ENCODE measurements around the gene VPS13D. TPM values are rescaled to one million over a fixed set of nuclear protein-coding genes. Genes with fewer than 3 reads are reported as not detected.

The VPS13D gene
- total and polyA plus RNA-seq, 10 donors: 10.1 to 108 (median 86.3) TPM

DNA sequence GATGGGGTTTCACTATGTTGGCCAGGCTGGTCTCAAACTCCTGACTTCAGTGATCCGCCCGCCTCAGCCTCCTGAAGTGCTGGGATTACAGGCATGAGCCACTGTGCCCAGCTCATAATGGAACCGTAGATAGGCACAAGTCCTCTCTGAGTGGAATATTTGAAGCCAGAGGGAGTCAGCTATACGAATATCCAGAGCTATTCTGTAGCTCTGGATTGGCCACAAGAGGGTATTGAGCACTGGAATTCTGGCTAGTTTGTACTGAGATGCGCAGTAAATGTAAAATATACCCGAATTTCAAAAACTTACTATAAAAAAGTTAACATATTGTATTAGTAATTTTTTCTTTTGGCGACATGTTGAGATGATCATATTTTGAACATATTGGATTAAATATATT lies 851 bp upstream of the VPS13D start:
- Histone ChIP-seq H3K27ac (no peak overlapping the region), H3K27me3 (replicated peaks in 1 of 7) (no peaks in the 10 kb centered on the region), H3K4me3 (no peak overlapping the region), H3K36me3 (peaks cover 0 to 2% (median 0%) of the 10 kb centered on the region in 6 donors), H3K4me1 (peaks cover 9 to 41% (median 27%) of the 10 kb centered on the region in 6 donors), H3K9me3 (no peaks in the 10 kb centered on the region)
- TF ChIP-seq, protein P1, sequence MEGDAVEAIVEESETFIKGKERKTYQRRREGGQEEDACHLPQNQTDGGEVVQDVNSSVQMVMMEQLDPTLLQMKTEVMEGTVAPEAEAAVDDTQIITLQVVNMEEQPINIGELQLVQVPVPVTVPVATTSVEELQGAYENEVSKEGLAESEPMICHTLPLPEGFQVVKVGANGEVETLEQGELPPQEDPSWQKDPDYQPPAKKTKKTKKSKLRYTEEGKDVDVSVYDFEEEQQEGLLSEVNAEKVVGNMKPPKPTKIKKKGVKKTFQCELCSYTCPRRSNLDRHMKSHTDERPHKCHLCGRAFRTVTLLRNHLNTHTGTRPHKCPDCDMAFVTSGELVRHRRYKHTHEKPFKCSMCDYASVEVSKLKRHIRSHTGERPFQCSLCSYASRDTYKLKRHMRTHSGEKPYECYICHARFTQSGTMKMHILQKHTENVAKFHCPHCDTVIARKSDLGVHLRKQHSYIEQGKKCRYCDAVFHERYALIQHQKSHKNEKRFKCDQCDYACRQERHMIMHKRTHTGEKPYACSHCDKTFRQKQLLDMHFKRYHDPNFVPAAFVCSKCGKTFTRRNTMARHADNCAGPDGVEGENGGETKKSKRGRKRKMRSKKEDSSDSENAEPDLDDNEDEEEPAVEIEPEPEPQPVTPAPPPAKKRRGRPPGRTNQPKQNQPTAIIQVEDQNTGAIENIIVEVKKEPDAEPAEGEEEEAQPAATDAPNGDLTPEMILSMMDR (IDR thresholded peaks at IDR 0.05 in 8 of 11, conservative IDR thresholded peaks at IDR 0.05 in 3 of 11): no peak
- TF ChIP-seq POLR2A (IDR thresholded peaks at IDR 0.05): no peak
- TF ChIP-seq POLR2AphosphoS5 (IDR thresholded peaks at IDR 0.05): no peak
- intact Hi-C loops (cut with DNase I; ENCODE audit: low total_unique reads): no loop called here
- DNase-seq: peak; percentile 22
- WGBS, 5 donors: 87 to 92% (median 89%) methylated on average over 7 of the region's 7 CpGs

GRCh38 chr1:12229386-12229834 lies 420 bp upstream of the VPS13D start:
- Histone ChIP-seq H3K27ac (peak overlapping the region in 2 of 8 donors; percentile 93 to 94), H3K27me3 (replicated peaks in 1 of 7) (no peaks in the 10 kb centered on the region), H3K4me1 (peaks cover 9 to 41% (median 27%) of the 10 kb centered on the region in 6 donors), H3K9me3 (no peaks in the 10 kb centered on the region), H3K4me3 (peak overlapping the region in 2 of 8 donors; percentile 90 to 99), H3K36me3 (peaks cover 0 to 6% (median under 1%) of the 10 kb centered on the region in 6 donors)
- intact Hi-C loops (cut with DNase I; ENCODE audit: low total_unique reads): no loop called here
- no peak for DNase-seq
- 64 to 74% (median 65%) methylated on average over 13 of the region's 13 CpGs for WGBS, 5 donors
- TF ChIP-seq, protein P1 (IDR thresholded peaks at IDR 0.05 in 8 of 11, conservative IDR thresholded peaks at IDR 0.05 in 3 of 11): no peak
- TF ChIP-seq POLR2A (IDR thresholded peaks at IDR 0.05) (no peak), POLR2AphosphoS5 (IDR thresholded peaks at IDR 0.05) (no peak)

DNA sequence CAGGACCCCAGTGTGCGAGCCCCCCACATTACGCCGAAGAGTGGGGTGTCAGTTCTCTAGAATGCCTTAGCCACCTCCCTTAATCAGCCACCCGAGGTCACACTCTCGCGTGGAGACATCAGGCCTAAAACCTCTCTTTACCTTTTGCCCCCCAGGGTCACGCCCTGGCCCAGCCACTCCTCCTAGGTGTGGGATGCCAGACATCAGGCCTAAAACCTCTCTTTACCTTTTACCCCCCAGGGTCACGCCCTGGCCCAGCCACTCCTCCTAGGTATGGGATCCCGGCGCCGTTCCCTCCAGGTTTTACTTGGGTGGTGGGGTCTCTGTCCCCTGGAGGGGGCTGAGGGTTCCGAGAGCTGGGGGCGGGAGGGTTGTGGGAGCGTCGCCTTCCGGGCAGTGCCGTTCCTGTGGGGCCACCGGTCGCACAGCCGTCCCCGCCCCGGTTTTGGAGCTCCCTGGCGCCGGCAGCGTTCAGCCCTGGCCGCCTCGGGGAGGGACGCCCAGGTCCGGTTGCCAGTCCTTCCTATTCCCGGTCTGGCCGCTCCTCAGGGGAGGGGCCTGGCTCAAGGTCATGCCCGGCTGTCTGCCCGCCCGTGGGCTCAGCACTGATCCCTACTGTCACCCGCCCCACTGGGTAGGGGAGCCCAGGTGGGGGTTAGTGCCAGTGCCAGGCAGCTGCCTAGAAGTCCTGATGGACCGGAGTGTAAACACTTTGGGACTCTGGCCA lies 882 bp downstream of the VPS13D start:
- DNase-seq: peak; percentile 88
- 1 to 3% (median 2%) methylated on average over 12 to 36 of the region's 36 CpGs for WGBS, 5 donors
- H3K9me3 ChIP-seq: no peaks in the 10 kb centered on the region
- peak; percentile 44 to 83 (median 78) for TF ChIP-seq POLR2AphosphoS5 (IDR thresholded peaks at IDR 0.05)
- TF ChIP-seq, protein P1 (IDR thresholded peaks at IDR 0.05 in 8 of 11, conservative IDR thresholded peaks at IDR 0.05 in 3 of 11): no peak
- H3K4me1 ChIP-seq: peaks cover 9 to 41% (median 27%) of the 10 kb centered on the region in 6 donors
- peak overlapping the region; percentile 67 to 94 (median 90) for H3K27ac ChIP-seq
- H3K4me3 ChIP-seq: peak overlapping the region; percentile 90 to 99 (median 93)
- H3K36me3 ChIP-seq: peaks cover 0 to 19% (median 10%) of the 10 kb centered on the region in 6 donors
- H3K27me3 ChIP-seq (replicated peaks in 1 of 7): no peaks in the 10 kb centered on the region
- intact Hi-C loops (cut with DNase I; ENCODE audit: low total_unique reads): no loop called here

DNA sequence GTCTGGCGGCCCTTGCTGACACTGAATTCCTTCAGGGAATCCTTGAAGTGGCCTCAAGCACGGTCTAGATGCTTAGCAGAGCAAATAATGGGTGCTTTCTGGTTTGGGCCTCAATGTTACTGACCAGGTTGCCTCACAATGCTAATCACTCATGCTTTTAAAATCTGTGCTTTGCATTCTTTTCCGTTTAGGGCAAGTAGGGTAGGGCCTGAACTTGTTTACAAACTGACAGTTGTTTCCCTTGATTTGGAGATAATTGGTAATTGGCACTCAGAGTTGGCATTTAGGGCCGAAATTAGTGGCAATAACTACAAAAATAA lies 1.4 kb downstream of the VPS13D start:
- peaks cover 9 to 41% (median 27%) of the 10 kb centered on the region in 6 donors for H3K4me1 ChIP-seq
- H3K36me3 ChIP-seq: peaks cover 0 to 25% (median 15%) of the 10 kb centered on the region in 6 donors
- H3K4me3 ChIP-seq: peak overlapping the region; percentile 90 to 99 (median 93)
- intact Hi-C loops (cut with DNase I; ENCODE audit: low total_unique reads): no loop called here
- H3K27me3 ChIP-seq (replicated peaks in 1 of 7): no peaks in the 10 kb centered on the region
- H3K9me3 ChIP-seq: no peaks in the 10 kb centered on the region
- 25 to 61% (median 44%) methylated on average over 4 of the region's 4 CpGs for WGBS, 5 donors
- TF ChIP-seq POLR2AphosphoS5 (IDR thresholded peaks at IDR 0.05): no peak
- TF ChIP-seq, protein P1 (IDR thresholded peaks at IDR 0.05 in 8 of 11, conservative IDR thresholded peaks at IDR 0.05 in 3 of 11): no peak
- no peak for TF ChIP-seq POLR2A (IDR thresholded peaks at IDR 0.05)
- H3K27ac ChIP-seq: peak overlapping the region; percentile 67 to 94 (median 90)
- DNase-seq: no peak
